Retina (tissue), 1 donor: ENCODE measurements around the gene PALM3.
"Not testable (repeated sequence)": the region's sequence is repeated elsewhere in the genome, so short reads cannot be mapped to it uniquely, and the experiment has no call there.

ENCODE experiments used
- DNase-seq: peaks from one replicate; pipeline ENCODE4 v3.0.0-alpha.2; 2016

PALM3 gene

GRCh38 chr19:14030997-14031718, 30.7 kb downstream of the PALM3 start:
- DNase-seq: no peak

- no peak for DNase-seq
Observed at GRCh38 chr19:14028901-14029300, 33.0 kb downstream of the PALM3 start.

GRCh38 chr19:14027856-14028450, 33.9 kb downstream of the PALM3 start, which contains the start of gene RLN3:
Gene RLN3, plus strand, starts transcription at chr19:14028148. Its CDS starts 57 bp downstream, at chr19:14028205.
- no peak for DNase-seq

- DNase-seq: not testable (repeated sequence)
Observed at GRCh38 chr19:14026652-14027192, 35.2 kb downstream of the PALM3 start.

- DNase-seq: no peak
Observed at GRCh38 chr19:14023404-14024235, 38.3 kb downstream of the PALM3 start.

- no peak for DNase-seq
Observed at GRCh38 chr19:14022469-14022868, 39.4 kb downstream of the PALM3 start.

- DNase-seq: no peak
Observed at GRCh38 chr19:14021474-14021873, 40.4 kb downstream of the PALM3 start.

- DNase-seq: not testable (repeated sequence)
Observed at GRCh38 chr19:14019739-14020138, 42.1 kb downstream of the PALM3 start.

GRCh38 chr19:14019100-14019499, 42.8 kb downstream of the PALM3 start:
- no peak for DNase-seq

- no peak for DNase-seq
Observed at GRCh38 chr19:14015524-14016035, 46.3 kb downstream of the PALM3 start.

- no peak for DNase-seq
Observed at GRCh38 chr19:14012378-14012915, 49.4 kb downstream of the PALM3 start.

- DNase-seq: no peak
Observed at GRCh38 chr19:14006766-14007562, 54.9 kb downstream of the PALM3 start.

- peak; percentile 99 for DNase-seq
Observed at GRCh38 chr19:14006085-14006765, 55.7 kb downstream of the PALM3 start, which contains the start of gene RFX1. Gene RFX1, minus strand, starts transcription at chr19:14006320. Its CDS starts 12,477 bp downstream, at chr19:13993843.

GRCh38 chr19:14005349-14006084, 56.4 kb downstream of the PALM3 start:
- peak; percentile 73 for DNase-seq

GRCh38 chr19:14004619-14005348, 57.1 kb downstream of the PALM3 start:
- DNase-seq: no peak
